ENCODE measurements around the gene AURKAIP1. TPM values are rescaled to one million over a fixed set of nuclear protein-coding genes. Genes with fewer than 3 reads are reported as not detected.
"Not testable (repeated sequence)": the region's sequence is repeated elsewhere in the genome, so short reads cannot be mapped to it uniquely, and the experiment has no call there.

Gene AURKAIP1
- total RNA-seq, 2 donors from 2014 or later, result 106 to 216 TPM

- no peaks in the 10 kb centered on the region for H3K27me3 Mint-ChIP-seq
- no peak overlapping the region for H3K4me3 Mint-ChIP-seq
- peaks cover 29% of the 10 kb centered on the region for H3K36me3 Mint-ChIP-seq
- DNase-seq (ENCODE audit: low spot score) (no peak), ATAC-seq (no peak)
- H3K27ac Mint-ChIP-seq, result no peak overlapping the region
- no peaks in the 10 kb centered on the region for H3K9me3 Mint-ChIP-seq
- H3K4me1 Mint-ChIP-seq (ENCODE audit: low read depth in 2 of 2), result peaks cover 3 to 10% of the 10 kb centered on the region in 2 donors
Observed at GRCh38 chr1:1387098-1388077, 12.4 kb upstream of the AURKAIP1 start.

- Mint-ChIP-seq H3K4me3 (no peak overlapping the region), H3K27ac (no peak overlapping the region), H3K36me3 (peaks cover 17% of the 10 kb centered on the region), H3K27me3 (no peaks in the 10 kb centered on the region), H3K9me3 (no peaks in the 10 kb centered on the region), H3K4me1 (ENCODE audit: low read depth in 2 of 2) (peaks cover 0 to 6% of the 10 kb centered on the region in 2 donors)
- no peak for ATAC-seq
- no peak for DNase-seq (ENCODE audit: low spot score)
Observed at GRCh38 chr1:1385931-1386330, 10.9 kb upstream of the AURKAIP1 start.

- H3K27me3 Mint-ChIP-seq; DNase-seq (ENCODE audit: low spot score); H3K27ac Mint-ChIP-seq; ATAC-seq; H3K4me3 Mint-ChIP-seq; H3K9me3 Mint-ChIP-seq; H3K4me1 Mint-ChIP-seq (ENCODE audit: low read depth in 2 of 2): not testable (repeated sequence)
- H3K36me3 Mint-ChIP-seq, result peaks cover 11% of the 10 kb centered on the region
Observed at GRCh38 chr1:1385339-1385738, 10.3 kb upstream of the AURKAIP1 start.

DNA sequence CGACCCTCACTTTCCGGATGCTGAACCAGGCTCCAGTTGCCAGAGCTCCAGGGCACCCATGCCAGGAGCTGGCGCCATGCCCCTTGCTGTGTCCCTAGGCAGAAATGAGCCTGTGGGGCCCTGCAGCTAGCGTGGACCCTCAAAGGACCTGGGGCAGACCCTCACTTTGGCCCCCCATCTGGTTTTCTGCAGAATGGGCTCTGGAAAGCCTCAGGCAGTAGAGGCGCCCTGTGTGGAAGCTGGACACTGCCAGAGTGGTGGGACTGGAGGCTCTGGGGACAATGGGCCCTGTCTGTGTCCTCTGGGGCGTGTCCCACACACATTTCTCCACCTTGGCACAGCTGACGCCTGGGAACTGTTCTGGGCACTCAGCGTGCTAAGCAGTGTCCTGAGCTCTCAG lies 6.3 kb upstream of the AURKAIP1 start:
- Mint-ChIP-seq H3K4me3 (no peak overlapping the region), H3K27me3 (no peaks in the 10 kb centered on the region), H3K9me3 (no peaks in the 10 kb centered on the region), H3K4me1 (ENCODE audit: low read depth in 2 of 2) (peaks cover 3 to 4% of the 10 kb centered on the region in 2 donors), H3K36me3 (peaks cover under 1% of the 10 kb centered on the region), H3K27ac (no peak overlapping the region)
- ATAC-seq (peak in 1 of 2 donors; percentile 36), DNase-seq (ENCODE audit: low spot score) (no peak)

DNA sequence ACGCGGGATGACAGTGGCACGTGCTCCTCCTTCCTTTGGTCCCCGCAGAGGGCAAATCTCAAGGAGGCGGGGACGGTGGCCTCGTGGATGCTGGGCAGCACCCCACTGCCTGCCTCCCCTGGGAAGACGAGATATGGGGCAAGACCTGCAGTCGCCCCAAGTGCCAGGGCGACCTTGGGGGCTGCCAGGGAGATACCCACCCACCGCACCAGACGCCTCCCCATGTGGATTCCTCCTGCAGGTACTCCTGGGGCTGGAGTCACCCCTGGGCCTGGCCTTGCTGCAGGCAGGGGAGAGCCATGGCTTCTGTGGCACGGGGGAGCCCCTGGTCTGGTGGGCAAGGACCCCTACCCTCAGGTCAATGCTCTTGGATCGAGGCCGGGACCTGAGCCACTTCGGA lies 5.9 kb upstream of the AURKAIP1 start:
- DNase-seq (ENCODE audit: low spot score) (no peak), ATAC-seq (no peak)
- Mint-ChIP-seq H3K27me3 (no peaks in the 10 kb centered on the region), H3K27ac (no peak overlapping the region), H3K36me3 (no peaks in the 10 kb centered on the region), H3K4me1 (ENCODE audit: low read depth in 2 of 2) (peaks cover 3 to 4% of the 10 kb centered on the region in 2 donors), H3K4me3 (no peak overlapping the region), H3K9me3 (no peaks in the 10 kb centered on the region)

- Mint-ChIP-seq H3K27ac (no peak overlapping the region), H3K36me3 (no peaks in the 10 kb centered on the region), H3K9me3 (no peaks in the 10 kb centered on the region), H3K27me3 (no peaks in the 10 kb centered on the region), H3K4me3 (no peak overlapping the region), H3K4me1 (ENCODE audit: low read depth in 2 of 2) (peaks cover 4 to 5% of the 10 kb centered on the region in 2 donors)
- ATAC-seq (no peak), DNase-seq (ENCODE audit: low spot score) (no peak)
Observed at GRCh38 chr1:1377540-1378205, 2.7 kb upstream of the AURKAIP1 start.

DNA sequence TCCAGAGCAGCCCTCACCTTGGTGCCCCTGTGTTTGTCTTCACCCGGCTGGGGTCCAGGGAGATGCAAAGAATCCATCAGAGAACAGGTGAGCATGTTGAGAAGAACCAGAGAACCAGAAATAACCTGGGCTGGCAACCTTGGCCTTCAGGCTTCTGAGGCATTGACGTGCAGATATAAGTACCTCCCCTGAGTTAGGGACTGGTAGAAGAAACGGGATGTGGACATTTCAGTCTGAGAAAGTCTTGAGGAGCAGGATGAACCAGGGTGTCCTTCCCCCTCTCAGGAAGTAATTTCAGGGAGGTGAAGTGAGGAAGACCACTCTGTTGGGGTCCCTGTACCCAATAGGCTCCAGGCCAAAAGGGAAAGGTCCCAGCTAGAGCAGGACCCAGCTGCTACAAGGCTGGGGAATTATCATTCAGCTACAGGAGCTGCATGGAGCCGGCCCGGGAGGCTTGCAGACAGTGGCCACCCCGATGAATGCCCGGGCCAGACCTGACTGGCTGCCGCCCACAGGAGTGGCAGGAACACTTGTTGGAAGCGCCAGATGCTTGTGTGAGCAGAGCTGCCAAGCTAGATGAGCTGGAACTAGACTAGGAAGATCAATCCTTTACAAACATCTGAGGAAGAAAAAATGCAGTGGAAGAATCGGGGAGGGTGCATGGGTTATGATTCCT lies 1.7 kb upstream of the AURKAIP1 start:
- peak overlapping the region; percentile 84 to 90 for H3K27ac Mint-ChIP-seq
- peaks cover 4 to 6% of the 10 kb centered on the region in 2 donors for H3K4me1 Mint-ChIP-seq (ENCODE audit: low read depth in 2 of 2)
- no peak overlapping the region for H3K4me3 Mint-ChIP-seq
- H3K36me3 Mint-ChIP-seq, result no peaks in the 10 kb centered on the region
- no peaks in the 10 kb centered on the region for H3K9me3 Mint-ChIP-seq
- no peaks in the 10 kb centered on the region for H3K27me3 Mint-ChIP-seq
- no peak for DNase-seq (ENCODE audit: low spot score)
- no peak for ATAC-seq

DNA sequence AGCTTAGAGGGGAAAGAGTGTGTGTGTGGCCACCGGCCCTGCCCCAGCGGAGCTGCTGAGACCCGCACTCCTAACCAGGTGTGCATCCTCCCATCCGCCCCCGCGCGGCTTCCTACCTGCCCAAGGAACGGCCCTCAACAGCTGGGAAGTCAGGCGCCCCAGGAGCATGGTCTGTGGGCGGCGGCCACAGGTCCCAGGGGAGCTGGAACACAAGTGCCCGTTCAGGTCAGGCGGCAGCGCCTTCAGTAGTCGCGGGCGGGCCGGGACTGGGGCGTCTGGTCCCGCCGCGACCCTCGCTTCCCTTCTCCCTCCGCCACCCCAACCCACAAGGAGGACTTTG lies 448 bp downstream of the AURKAIP1 start:
- H3K36me3 Mint-ChIP-seq, result no peaks in the 10 kb centered on the region

DNA sequence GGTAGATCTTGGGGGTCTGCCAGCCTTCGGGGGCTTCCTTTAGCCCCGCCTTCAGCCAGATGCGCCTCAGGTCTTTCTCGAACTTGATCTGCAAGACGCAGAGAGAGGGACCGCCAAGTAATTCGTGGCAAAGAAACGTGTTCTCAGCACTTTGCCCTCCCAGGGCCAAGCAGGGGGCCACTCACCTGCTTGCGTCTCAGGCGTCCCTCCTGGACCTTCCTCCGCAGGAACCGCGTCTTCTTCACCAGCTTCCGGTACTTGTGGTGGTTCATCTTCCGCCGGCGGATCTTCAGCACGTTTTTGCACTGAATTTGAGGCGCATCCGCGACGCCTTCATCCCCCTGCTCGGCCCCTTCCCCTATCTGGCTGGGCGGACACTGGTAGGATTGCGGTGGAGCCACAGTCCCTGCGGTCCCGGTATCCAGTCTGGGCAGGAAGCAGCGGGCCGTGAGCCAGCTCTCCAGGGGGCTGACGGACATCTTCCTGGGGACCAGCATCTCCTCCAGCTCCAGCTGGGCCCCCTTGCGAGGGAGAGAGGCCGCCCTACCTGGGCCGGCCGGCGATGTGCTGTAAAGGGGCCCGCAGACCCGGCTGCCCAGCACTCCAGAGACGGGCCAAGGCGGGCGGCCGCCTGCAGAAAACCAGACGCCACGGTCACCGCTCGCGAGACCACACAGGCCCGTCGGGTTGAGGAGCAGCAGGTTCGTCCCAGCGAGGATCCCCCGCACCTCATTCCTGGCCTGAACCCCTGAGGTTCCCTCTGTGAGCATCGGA lies 1.0 kb downstream of the AURKAIP1 start:
- no peak for ATAC-seq

More for the DNA sequence above, 448 bp downstream of the AURKAIP1 start:
- Mint-ChIP-seq H3K4me3 (peak overlapping the region; percentile 92), H3K27ac (peak overlapping the region; percentile 84 to 90), H3K27me3 (no peaks in the 10 kb centered on the region), H3K4me1 (ENCODE audit: low read depth in 2 of 2) (peaks cover 4 to 6% of the 10 kb centered on the region in 2 donors), H3K9me3 (no peaks in the 10 kb centered on the region)
- DNase-seq (ENCODE audit: low spot score) (no peak), ATAC-seq (no peak)

DNA sequence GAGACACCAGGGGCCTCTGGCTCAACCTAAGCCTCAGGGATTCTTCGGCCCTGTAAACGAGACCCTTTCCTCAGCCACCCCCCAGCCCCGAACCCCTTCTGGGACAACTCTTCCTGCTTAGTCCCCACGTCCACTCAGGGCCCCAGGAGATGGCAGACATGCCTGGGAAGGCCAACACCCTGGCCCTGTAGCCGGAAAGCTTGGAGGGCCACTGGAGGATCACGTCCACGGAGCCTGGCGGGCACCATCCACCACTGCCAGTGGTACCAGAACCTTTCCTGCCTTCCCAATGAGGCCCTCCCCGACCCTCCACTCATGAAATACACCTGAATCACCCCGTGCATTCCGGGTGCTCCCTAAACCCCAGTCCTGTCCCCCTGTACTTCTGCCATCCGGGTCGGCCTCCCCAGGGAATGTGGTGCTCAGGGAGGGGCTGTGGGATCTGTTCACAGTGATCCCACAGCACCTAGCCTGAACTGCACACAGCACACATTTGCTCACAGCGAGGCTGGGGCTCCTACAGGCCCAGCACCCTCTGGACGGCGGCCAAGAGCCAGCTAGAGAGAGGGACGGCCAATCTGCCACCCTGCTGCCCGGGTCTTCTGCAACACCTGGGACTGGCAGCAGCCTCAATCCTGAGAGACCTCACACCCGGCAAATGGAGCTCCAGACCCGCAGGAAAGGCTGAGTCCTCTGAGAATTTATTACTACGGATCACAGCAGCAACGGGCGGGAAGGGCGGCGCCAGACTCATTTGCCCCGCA lies 1.8 kb downstream of the AURKAIP1 start:
- Mint-ChIP-seq H3K27ac (no peak overlapping the region), H3K36me3 (no peaks in the 10 kb centered on the region), H3K4me3 (peak overlapping the region; percentile 92), H3K4me1 (ENCODE audit: low read depth in 2 of 2) (peaks cover 4 to 6% of the 10 kb centered on the region in 2 donors), H3K27me3 (no peaks in the 10 kb centered on the region), H3K9me3 (no peaks in the 10 kb centered on the region)
- ATAC-seq, result no peak
- no peak for DNase-seq (ENCODE audit: low spot score)

More for the DNA sequence above, 1.0 kb downstream of the AURKAIP1 start:
- Mint-ChIP-seq H3K4me3 (peak overlapping the region; percentile 92), H3K4me1 (ENCODE audit: low read depth in 2 of 2) (peaks cover 4 to 6% of the 10 kb centered on the region in 2 donors), H3K27me3 (no peaks in the 10 kb centered on the region), H3K9me3 (no peaks in the 10 kb centered on the region), H3K27ac (peak overlapping the region in 1 of 2 donors; percentile 84), H3K36me3 (no peaks in the 10 kb centered on the region)
- DNase-seq (ENCODE audit: low spot score), result no peak

DNA sequence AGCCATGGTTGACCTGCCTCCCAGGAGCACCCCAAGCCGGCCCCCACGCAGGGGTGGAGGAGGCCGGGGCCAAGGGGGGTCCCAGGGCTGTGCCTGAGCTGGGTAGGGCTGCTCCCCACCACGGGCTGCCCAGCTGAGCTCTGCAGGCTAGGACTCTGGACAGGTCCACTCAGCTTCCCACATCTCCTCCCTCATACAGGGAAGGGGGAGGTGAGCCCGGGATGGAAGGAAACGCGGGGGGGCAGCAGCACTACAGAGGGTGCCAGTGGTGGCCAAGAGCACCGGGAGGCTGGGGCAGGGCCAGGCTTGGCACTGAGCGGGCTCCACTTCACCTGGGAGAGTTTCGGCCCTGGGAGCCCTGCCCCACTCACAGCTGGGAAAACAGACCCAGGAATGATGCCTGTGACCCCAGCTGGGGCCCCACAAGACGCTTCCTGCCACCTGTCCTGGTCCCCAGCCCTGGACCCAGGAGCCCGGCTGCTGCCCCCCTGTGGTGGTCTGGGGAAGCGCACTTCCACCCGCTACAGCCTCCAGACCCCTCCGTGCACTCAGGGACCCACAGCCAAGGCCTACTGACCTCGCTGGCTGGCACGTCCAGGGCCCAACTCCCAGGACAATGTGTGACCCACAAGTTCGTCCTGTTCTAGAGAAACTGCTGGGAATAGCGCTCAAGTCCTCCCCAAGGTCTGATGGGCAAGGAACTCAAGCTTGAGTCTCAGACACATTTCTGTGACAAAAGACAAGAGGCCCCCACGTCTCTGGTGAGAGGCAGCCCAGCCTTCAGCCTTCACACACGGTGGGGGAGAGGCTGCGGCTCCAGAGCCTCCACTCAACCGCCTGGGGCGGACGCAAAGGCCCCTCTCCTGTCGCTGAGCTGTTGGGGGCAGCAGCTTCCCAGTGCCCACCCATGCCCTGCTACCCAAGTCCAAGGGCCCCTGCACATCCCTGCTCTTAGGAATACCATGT lies 3.0 kb downstream of the AURKAIP1 start:
- H3K9me3 Mint-ChIP-seq, result no peaks in the 10 kb centered on the region
- peak overlapping the region; percentile 22 for H3K4me3 Mint-ChIP-seq
- no peaks in the 10 kb centered on the region for H3K36me3 Mint-ChIP-seq
- ATAC-seq, result peak; percentile 40 to 43
- DNase-seq (ENCODE audit: low spot score), result no peak
- H3K27ac Mint-ChIP-seq, result no peak overlapping the region
- H3K4me1 Mint-ChIP-seq (ENCODE audit: low read depth in 2 of 2), result peaks cover 4 to 6% of the 10 kb centered on the region in 2 donors
- no peaks in the 10 kb centered on the region for H3K27me3 Mint-ChIP-seq

- Mint-ChIP-seq H3K4me1 (ENCODE audit: low read depth in 2 of 2) (peaks cover 0 to 6% of the 10 kb centered on the region in 2 donors), H3K36me3 (no peaks in the 10 kb centered on the region), H3K4me3 (no peak overlapping the region), H3K9me3 (no peaks in the 10 kb centered on the region), H3K27ac (no peak overlapping the region), H3K27me3 (no peaks in the 10 kb centered on the region)
- DNase-seq (ENCODE audit: low spot score) (no peak), ATAC-seq (peak in 1 of 2 donors; percentile 3)
Observed at GRCh38 chr1:1371364-1371745, 3.7 kb downstream of the AURKAIP1 start.

Measured in natural killer cell treated with Interleukin-12 subunit alpha and Interleukin-12 subunit beta and Interleukin-15 and Interleukin-18, amount 100 ng/mL, for 72 hours (primary cell).